Hypothalamus (tissue), 51 donors: ENCODE results near the gene LPO.
A peak's percentile ranks its signal among the peaks of the same experiment; 100 is the strongest.

Source experiments
- DNase-seq, 51 donors: peaks; one replicate each; lab custom pipeline; 2025; lab: John Stamatoyannopoulos, UW

The LPO gene

DNA sequence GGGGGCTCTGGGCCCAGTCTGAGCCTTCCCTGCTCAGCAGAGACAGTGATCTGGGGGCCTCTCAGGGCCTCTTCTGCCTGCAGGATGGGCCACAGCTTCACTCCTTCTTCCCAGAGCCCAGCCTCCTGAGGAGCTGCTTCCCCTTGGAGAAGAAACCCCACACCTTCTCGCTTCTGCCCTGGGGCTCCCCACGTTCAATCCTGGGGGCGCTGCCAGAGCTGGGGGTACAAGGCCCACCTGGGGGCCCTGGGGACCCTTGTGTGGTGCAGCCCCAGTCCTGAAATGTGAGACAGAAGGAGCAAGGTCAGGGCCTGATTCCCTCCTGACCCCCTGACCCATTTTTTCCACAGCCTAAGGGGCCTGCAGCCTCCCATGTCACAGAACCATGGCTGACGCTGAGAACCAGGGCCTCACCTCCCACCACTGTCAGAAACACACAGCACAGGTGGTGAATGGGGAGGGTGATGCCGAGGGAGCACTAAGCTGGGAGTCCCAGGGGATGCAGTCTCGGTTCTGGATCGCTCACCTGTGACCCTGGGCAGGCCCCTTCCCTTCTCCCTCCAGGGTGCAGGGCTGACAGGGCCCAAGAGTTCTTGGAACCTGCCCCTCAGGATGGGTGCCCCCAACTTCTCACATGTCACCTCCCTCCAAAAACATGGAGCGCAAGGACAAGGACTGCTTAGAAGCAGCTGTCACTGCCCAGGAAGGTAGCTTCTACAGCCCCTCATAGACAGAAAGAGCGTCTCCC, 64.0 kb downstream of the LPO start:
- DNase-seq, result no peak

DNA sequence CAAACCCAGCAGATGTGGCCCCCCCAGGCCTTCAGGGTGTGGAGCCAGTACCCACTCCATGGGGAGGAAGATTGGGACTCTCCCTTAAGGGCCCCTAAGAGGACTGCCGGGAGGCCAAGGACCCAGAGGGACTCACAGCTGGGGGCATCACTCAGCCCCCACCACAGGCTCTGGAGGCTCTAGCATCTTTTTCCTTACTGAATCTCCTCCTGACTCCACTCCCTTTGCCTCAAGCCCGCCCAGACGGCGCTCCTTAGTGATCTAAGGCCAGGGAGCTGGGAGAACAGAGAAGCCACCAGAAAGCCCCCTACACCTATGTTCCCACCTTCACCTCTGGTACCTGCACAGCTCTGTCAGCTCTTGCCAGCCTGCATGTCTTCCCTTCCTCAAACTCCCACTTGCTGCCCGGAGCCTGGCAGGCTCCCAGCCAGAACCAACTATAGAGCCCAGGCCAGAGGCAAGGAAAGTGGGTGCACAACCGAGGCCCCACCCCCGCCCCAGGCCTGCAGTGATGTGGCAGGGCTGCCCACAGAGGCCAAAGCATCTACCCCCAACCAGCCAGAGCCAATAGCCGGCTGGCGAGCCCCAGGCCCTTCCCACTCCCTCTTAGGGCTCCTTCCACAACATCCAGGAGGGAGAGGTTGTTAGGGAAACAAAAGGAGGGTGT, 64.7 kb downstream of the LPO start:
- DNase-seq, result no peak

DNA sequence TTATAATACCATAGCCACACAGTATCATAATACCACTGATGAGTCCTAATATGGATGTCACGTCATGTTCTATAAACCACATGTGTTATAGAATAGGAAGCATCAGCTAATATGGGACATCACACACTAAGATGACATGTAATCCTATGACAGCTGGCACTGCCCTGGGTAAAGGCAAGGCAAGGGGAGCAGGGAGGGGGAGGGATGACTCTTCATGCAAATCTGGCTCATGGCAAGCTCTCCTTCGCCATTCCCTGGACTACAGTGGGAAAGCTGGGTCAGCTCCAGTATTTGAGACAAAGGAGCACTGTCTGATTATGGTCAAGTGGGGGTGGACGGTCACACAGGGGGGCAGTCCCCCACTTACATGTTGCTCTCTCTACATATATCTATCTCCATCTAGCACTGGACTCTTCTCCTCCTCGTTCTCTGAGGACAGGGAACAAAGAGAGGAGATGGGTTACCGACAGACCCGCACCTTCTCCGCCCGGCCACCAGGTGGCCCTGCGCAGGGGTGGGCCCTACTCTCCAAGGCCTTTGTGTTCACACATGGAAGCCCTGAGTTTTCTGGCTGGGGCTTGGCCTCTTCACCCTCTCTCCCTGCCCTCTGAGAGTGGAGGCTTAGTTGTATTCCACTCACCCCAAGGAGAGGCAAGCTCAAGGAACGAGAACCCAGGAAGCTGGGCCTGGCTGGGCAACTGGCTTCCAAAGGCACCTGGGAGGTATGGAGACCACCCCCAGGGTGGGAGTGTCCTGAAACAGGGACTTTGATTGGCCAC, 65.8 kb downstream of the LPO start:
- peak in 7 of 51 donors; percentile 8 to 56 (median 33) for DNase-seq

DNA sequence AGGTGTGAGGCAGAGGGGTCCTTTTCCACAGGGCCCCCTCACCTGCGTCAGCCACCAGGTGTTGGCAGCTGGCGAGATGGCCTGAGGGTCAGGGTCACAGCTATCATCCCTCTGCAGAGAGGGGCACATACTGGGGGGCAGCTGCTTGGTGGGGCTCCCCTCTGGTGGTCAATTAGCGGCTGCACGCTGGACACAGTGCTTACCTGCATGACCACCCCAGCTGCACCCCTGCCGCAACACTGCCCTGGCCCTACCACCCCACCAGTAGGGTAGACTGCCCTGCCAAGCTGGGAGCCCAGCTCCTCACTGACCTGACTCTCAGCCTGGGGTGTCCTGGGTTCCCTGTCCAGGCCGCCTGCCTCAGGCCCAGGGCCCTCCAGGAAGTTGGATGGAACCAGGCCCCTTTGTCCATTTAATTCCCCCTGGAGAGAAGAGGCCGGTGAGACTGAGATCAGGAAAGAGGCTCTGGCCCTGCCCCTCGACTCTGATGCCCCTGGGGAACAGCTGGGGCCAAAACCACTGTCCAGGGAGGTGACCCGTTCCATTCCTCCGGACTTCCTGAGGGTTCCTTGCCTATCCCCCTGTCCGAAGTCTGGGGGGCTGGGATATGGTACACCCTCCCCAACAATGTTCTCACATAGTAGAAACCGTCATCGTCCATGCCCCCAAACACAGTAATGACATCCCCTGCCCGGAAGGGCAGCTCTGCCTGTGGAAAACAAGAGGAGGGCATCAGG, 66.5 kb downstream of the LPO start:
- DNase-seq, result no peak

DNA sequence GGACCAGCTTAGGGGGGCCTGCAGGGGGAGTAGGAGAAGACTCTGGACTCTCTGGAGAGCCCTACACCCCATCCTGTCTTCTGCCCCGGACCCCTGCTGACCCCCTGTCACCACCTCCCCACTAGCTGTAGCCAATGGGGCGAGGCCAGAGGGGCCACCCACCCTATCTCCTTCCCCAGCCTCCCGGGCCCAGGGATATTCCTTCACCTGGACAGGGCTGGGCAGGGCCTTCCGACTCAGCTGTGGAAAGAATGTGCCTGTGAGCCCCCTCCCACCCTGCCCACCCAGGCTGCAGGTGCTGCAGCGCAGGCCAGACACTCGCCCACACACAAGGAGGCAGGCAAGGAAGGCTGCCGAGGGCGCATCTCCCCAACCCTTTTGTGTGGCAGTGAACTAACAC, 67.2 kb downstream of the LPO start:
- no peak for DNase-seq

DNA sequence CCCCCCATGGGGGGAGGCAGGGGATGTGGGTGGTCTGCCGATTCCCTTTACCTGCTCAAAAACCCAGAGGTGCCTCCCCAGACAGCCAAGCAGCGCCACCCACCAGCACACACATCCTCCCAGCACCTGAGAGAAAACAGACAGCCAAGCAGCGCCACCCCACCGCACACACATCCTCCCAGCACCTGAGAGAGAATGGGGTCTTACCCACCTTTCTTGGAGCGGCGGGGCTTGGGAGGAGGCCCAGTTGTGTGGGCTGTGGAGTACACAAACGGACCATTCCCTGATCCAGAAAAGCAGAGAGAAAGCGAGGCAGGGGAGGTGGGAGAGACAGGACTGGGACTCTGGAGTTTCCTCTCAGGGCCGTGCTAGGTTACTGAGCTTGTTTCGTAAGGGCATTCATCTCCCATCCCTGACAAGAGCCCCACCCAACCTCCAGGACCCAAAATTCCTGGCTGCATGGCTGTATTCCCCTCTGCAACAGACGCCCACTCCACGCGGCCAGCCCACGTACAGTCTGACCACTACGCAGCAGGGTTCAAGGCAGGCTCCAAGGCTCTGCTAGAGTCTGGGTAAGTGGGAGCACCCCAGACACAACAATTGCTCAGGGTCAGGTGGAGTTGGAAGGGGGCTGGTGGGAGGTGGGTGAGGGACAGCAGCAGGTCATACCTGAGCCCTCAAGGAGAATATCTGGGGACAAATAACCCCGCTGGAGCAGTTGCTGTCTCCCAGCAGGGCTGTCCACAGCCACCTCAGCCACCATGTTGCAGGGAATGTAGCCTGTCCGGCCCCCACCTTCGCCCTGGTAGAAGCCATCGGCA, 68.0 kb downstream of the LPO start:
- DNase-seq, result no peak

DNA sequence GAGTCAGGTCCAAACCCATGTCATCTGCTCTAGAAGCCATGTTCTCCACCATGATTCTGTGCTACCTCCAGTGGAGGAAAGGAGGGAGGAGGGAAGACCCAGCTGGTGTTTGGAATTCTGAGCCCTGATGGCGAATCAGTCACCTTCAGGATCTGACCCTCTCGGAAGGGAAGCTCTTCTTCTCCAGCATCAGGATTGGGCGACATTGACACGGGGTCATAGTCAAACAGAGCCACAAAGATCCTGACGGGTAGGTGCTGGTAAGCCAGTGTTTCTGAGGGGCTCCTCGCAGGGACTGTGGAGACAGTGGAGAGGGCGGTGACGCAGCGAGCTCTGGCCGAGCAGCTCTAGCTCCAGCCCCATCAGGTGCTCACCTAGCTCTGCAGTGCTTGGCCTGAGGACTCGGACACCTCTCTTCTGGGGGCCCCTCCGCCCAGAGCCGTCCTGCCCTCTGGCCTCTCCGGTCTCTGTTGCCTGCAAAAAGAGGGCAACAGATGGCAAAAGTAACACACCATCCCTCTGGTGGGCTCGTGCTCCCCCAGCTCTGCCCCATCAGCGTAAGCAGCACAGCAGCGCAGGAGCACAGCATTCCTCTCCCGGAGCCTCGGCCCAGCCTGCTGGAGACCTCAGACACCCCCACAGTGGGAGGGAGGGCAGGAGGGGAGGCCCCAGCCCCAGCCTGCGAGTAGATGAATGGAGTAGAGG, 69.2 kb downstream of the LPO start:
- DNase-seq, result no peak

DNA sequence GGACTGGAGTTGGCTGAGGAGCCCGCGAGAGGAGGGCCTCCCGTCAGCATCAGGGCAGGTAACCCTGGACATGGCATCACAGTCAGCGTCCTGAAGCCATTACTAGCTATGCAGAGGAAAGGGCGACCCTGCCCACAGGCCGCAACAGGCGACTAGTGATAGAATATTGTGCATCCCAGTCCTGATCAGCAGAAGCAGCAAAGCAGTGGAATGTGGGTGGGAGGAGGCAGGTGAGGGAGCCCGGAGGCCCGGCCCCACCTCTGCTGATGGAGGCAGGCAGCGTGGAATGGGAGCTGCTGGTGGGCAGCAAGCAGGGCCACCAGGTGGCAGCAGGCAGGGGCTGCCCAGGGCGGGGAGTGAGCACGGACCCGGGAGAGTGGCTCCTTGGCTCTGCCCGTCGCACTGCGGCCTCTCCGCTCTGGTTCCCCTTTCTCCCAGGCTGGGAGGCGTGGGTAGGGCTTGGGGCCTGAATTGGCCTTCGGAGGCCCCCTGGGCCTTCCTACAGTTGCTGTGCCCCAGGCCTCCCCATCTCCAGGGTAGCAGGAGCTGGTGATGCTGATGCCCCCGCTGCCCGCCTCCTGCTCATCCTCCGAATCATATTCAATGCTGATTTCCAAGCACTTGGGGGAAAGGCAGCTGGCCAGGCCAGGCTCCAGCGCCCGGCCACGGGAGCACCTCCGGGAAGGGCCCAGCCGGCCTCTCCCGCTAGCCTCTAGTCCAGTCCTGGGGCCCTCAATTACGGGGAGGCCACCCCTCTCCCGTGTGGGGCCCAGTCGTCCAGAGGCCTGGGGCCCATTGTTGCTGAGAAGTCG, 70.0 kb downstream of the LPO start:
- DNase-seq, result no peak

DNA sequence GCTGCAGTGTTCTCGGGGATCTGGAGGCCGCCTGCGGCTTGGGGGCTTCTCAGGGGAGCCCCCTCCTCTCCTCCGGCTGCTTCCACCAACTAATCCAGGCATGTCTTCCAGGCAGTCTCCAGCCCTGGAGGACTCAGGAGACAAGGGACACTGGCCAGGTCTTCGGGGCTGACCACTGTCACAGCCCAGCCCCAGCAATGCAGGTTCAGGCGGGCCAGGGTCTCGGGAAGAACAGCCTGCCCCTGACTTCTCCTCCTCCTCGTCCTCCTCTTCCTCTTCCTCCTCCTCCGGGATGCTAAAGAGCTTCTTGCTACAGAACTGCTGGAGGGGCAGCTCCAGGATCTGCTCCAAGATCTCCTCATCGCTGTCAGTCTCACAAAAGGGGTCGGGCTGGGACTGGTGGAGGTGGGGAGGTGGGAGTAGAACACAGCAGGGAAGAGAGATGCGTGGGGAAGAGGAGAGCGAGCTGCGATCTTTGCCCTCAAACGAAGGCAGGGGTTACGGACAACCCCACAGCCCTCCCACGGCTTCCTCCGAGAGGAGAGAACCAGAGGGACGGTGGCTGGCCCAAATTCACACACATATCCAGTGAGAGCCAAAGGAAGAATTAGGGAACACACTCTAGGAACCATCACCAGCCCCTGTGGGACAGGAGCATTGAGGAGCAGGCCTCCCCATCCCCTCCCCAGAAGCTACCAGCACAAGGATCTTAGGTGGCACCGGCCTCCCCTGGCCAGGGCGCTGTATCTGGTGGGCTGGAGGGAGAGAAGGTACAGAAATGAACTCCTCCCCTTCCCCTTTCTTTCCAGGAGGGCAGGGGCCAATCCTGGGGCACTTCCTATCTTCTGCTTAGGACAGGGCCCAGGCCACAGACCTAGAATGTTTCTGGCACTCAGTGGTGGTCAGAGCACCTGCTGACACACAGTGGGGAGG, 70.9 kb downstream of the LPO start:
- no peak for DNase-seq

DNA sequence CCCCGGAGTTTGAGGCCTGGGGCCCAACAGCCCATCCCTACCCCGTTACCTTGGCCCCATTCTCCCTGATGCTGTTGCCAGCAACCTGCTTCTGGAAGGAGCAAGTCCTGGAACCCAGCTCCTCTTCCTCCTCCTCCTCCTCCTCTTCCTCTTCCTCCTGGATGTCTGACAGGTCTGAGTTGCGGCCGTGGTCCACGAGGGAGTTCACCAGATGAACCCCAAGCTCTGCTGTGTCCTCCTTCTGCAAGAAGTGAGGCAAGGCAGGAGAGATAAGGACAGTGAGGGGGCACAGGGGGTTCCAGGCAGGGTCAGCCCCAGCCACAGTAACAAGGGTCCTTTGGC, 71.5 kb downstream of the LPO start:
- no peak for DNase-seq

DNA sequence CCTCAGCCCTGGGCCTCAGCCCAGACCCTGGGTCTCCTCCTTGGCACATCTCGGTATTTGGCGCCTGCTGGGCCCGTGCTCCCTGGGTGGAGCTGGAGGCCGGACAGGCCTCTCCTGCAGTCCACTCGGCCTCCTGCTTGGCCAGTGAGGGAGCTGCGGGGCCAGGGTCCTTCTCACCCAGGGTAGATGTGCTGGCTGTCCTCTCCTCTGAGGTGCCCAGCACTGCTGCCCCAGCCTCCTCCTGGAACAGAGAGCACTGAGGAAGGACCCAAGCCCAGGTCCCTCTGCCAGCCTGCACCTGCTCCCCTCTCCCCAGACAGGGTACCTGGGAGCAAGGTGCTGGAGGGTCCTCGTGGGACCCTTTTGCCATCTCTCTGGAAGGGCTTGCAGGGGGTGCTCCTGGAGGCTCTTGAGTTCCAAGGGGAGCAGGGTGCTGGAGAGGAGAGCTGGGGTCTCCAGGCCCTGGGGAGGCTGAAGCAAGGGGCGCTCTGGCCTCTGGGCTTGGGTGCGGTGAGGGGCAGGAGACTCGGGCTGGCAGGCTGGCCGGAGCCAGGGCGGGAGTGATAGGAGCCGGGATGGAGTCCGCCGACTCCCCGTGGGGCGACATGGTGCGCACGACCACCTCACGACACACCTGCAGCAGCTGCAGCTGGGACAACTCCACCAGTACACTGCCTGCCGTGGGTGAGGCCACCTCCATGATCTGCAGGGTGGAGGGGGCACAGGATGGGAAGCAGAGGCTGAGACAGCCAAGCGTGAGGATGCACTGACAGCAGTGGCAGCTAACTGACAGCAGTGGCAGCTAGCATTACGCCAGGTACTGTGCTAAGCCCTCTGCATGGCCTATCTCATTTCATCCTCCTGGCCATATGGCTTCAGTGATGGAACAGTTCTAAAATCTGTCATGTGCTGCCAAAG, 72.4 kb downstream of the LPO start:
- DNase-seq, result no peak

DNA sequence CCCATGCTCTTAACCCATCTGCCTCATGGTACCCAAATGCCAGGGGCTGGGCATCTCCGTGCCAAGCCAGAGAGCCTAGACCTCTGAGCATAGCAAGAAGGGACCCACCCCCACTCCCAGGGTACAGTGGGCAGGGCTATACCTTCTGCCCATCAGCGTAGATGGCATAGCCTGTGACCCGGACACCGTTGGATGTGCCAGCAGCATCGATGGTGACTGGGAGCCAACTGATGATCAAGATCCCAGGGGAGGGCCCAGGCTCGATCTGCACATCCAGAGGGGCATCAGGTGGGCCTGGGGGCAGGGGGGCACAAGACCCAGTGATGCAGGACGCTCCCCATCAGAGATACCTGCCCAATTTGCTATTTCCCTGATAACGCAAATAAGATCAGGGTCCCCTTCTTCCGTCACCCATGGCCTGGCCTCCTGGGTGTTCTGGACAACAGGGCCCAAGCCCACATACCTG, 73.1 kb downstream of the LPO start:
- no peak for DNase-seq

DNA sequence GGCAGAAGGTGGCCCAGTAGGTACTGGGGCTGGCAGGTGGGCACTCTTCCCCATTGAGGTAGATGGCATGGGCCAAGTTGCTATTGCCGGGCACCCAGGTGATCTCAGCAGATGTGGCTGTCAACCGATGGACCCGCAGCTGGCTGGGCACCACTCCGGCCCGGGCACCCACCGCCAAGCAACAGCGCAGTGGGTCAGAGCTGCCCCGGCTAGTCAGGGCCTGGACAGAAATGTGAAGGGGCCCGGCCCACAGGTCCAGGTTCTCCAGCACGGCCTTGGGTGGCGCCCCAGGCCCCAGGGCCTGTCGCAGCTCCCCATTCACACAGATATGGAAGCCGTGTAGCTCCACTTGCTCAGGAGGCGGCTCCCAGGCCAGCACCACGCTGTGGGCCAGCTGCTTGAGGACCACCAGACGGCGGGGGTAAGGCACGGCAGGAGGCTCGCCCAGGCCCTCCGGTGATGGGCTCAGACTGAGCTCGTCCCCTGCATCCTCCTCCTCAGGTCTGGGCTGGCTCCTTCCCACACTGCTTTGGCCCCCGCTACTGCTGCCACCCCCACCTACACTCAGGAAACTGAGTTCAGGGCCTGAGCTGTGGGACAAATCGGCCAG, 73.7 kb downstream of the LPO start:
- no peak for DNase-seq

DNA sequence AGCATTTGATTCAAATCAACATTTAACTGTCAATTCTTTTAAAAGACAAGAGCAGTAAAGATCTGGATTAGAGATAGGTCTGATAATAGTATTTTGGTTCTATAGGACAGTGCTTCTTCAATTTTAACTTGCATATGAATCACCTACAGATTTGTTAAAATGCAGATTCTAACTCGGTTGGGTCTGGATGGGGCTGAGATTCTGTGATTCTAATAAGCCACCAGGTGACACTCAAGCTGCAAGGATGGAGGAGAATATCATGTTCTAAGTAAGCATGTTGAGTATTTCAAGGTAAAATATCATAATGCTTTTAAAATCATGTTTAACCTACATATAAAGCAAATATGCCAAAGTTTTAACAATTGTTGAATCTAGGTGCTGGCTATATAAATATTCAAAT, 74.4 kb downstream of the LPO start:
- no peak for DNase-seq

DNA sequence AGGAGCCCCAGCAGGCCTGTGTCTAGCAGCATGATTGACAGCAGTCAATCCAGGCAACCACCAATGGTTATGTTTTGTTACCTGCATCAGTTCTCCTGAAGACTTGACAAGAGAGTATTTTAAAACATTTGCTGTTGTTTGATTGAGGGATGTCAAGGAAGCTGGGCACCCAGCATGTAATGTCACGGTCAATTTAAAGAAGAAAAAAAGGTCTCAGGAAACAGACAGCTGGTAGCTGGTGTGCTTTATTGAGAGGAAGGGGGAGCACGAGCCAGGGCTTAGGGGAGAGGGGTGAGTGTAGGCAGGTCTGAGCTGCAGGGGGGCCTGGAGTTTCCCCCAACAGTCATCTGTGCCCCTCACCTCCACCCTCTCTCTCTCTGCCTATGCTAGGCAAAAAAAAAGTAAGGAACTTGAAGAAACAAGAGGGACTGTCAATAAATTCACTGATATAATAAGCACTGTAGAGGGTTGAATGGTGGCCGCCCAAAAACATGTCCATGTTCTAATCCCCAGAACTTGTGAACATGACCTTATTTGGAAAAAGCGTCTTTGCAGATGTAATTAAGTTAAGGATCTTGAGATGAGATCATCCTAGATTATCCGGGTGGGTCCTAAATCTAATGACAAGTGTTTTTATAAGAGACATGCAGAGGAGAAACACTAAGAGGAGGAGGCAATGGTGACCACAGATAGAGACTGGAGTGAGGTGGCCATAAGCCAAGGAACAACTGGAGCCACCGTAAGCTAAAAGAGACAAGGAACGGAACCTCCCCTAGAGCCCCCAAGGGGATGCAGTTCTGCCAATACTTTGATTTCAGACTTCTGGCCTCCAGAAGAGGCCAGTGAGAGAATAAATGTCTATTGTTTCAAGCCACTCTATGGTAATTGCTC, 75.7 kb downstream of the LPO start:
- no peak for DNase-seq
